GM12878 (cell line): ENCODE measurements around the gene HOXA2. TPM values are rescaled to one million over a fixed set of nuclear protein-coding genes. Genes with fewer than 3 reads are reported as not detected.

ENCODE experiments used
- ATAC-seq: fragments of 200-7000 bp; cut with Tn5 transposase; 3 replicates; pipeline ENCODE4 v1.9.1; 2020; ENCODE audit warnings: mild to moderate bottlenecking, moderate library complexity
- BruUV-seq: library from RNA; stranded (reverse); fragments of 400-500 nt; replicated peaks from 2 replicates; lab custom pipeline; 2021; lab: Mats Ljungman, UMichigan
- CTCF ChIA-PET: fragments of 300-600 bp; sonication (Branson Sonifier 250); formaldehyde crosslinking; extraction: SDS; loops from one replicate; lab custom pipeline; 2021; ENCODE audit warnings: inconsistent platforms; lab: Yijun Ruan, JAX
- POLR2A ChIA-PET: fragments of 350-600 bp; formaldehyde crosslinking; extraction: SDS; loops from one replicate; lab custom pipeline; 2021; ENCODE audit warnings: inconsistent platforms; lab: Charles Lee
- RAD21 ChIA-PET: fragments of 300-600 bp; sonication (Branson Sonifier 250); formaldehyde crosslinking; loops from one replicate; lab custom pipeline; 2023; ENCODE audit warnings: antibody characterized with exemption; ENCODE audit not compliant: unreplicated experiment; lab: Charles Lee
- SMC1A ChIA-PET: fragments of 300-600 bp; sonication (Branson Sonifier 250); formaldehyde crosslinking; loops from one replicate; lab custom pipeline; 2023; ENCODE audit not compliant: unreplicated experiment, uncharacterized antibody; lab: Charles Lee
- DNase-seq: peaks from one replicate; pipeline ENCODE4 v3.0.0-alpha.2; 2011; ENCODE audit warnings: low read depth, low spot score
- FAIRE-seq: peaks from 3 replicates; lab custom pipeline; 2011; peaks lifted over from hg19 to GRCh38; lab: Jason Lieb, UNC
- H2AFZ ChIP-seq: 2 replicates; pipeline ENCODE4 v1.6.0; 2011; ENCODE audit warnings: low read depth, low read length, control low read depth; ENCODE audit not compliant: control insufficient read depth
- H3K27ac ChIP-seq: 2 replicates; pipeline ENCODE4 v1.5.1; 2011; ENCODE audit warnings: control low read depth; ENCODE audit not compliant: control insufficient read depth, insufficient read depth
- H3K27me3 ChIP-seq, 2 experiments: replicated peaks in 1 of 2; 2 replicates each; pipeline versions ENCODE4 v1.6.0 to v1.6.1; 2011; ENCODE audit warnings: low read length in 1 of 2; ENCODE audit not compliant: control insufficient read depth in 2 of 2, insufficient read depth in 2 of 2
- H3K36me3 ChIP-seq, 2 experiments: 2 replicates each; pipeline ENCODE4 v1.5.1; 2011; ENCODE audit warnings: low read length in 1 of 2; ENCODE audit not compliant: control insufficient read depth in 2 of 2, insufficient read depth in 2 of 2
- H3K4me1 ChIP-seq: 2 replicates; pipeline ENCODE4 v1.6.1; 2011; ENCODE audit warnings: mild to moderate bottlenecking, low read length, moderate library complexity, mixed read lengths; ENCODE audit not compliant: control insufficient read depth, insufficient read depth
- H3K4me2 ChIP-seq: 2 replicates; pipeline ENCODE4 v1.6.0; 2011; ENCODE audit warnings: control low read depth; ENCODE audit not compliant: control insufficient read depth, insufficient read depth
- H3K4me3 ChIP-seq: fragments of 200-600 bp; sonication (generic); 2 replicates; pipeline ENCODE4 v1.5.1; 2016
- H3K79me2 ChIP-seq: 2 replicates; pipeline ENCODE4 v1.6.0; 2011; ENCODE audit warnings: low read length; ENCODE audit not compliant: control insufficient read depth, insufficient read depth
- H3K9ac ChIP-seq: 2 replicates; pipeline ENCODE4 v1.8.0; 2011; ENCODE audit warnings: low read length, control low read depth, mixed read lengths; ENCODE audit not compliant: control insufficient read depth, insufficient read depth
- H3K9me3 ChIP-seq: replicated peaks from 3 replicates; pipeline ENCODE4 v1.5.1; 2011; ENCODE audit warnings: mild to moderate bottlenecking, low read length; ENCODE audit not compliant: control insufficient read depth, insufficient read depth
- H4K20me1 ChIP-seq: 2 replicates; pipeline ENCODE4 v1.6.0; 2011; ENCODE audit not compliant: control insufficient read depth, insufficient read depth
- ATF2 ChIP-seq: IDR thresholded peaks from 2 replicates; pipeline ENCODE4 v1.6.1; 2012; ENCODE audit warnings: low read length, inconsistent platforms
- CBFB ChIP-seq: IDR thresholded peaks from 2 replicates; pipeline ENCODE4 v1.6.1; 2016; ENCODE audit warnings: antibody characterized with exemption, low read depth
- EED ChIP-seq: sonication (generic); IDR thresholded peaks from 2 replicates; pipeline ENCODE4 v1.6.1; 2016; ENCODE audit warnings: antibody characterized with exemption, low read depth
- EGR1 ChIP-seq, 2 experiments: IDR thresholded peaks; 1 replicate in 1 of 2; 2 replicates in 1 of 2; pipeline ENCODE4 v1.6.1; 2011 to 2012; ENCODE audit warnings: low read depth in 2 of 2, low read length in 2 of 2, borderline replicate concordance in 1 of 2, mild to moderate bottlenecking in 1 of 2, moderate library complexity in 1 of 2
- EP300 ChIP-seq, 2 experiments: fragments of 150-350 bp in 1 of 2; IDR thresholded peaks; 2 replicates each; pipeline ENCODE4 v1.6.1; 2011 to 2012; ENCODE audit warnings: low read depth in 2 of 2, low read length in 2 of 2, borderline replicate concordance in 1 of 2, improper control_type of control experiment in 1 of 2, inconsistent platforms in 1 of 2; ENCODE audit not compliant: control insufficient read depth in 1 of 2
- KAT2A ChIP-seq: conservative IDR thresholded peaks from 2 replicates; pipeline ENCODE4 v1.6.1; 2011; ENCODE audit warnings: low read depth, low read length; ENCODE audit not compliant: control insufficient read depth
- PBX3 ChIP-seq: IDR thresholded peaks from 2 replicates; pipeline ENCODE4 v1.6.1; 2011; ENCODE audit warnings: mild to moderate bottlenecking, low read depth, low read length, moderate library complexity; ENCODE audit not compliant: insufficient replicate concordance
- PML ChIP-seq: IDR thresholded peaks from 2 replicates; pipeline ENCODE4 v1.6.1; 2012; ENCODE audit warnings: low read length, inconsistent platforms
- POLR2AphosphoS5 ChIP-seq: IDR thresholded peaks from 2 replicates; pipeline ENCODE4 v1.6.1; 2011; ENCODE audit warnings: mild to moderate bottlenecking, low read length, inconsistent platforms
- PRDM15 ChIP-seq: fragments of 450-650 bp; formaldehyde crosslinking; IDR thresholded peaks from 2 replicates; pipeline ENCODE4 v1.4.0; 2020; ENCODE audit warnings: mild to moderate bottlenecking, moderate library complexity
- RUNX3 ChIP-seq: IDR thresholded peaks from 2 replicates; pipeline ENCODE4 v1.6.1; 2012; ENCODE audit warnings: low read length, inconsistent platforms
- SP1 ChIP-seq: IDR thresholded peaks from one replicate; pipeline ENCODE4 v1.6.1; 2011; ENCODE audit warnings: low read depth, low read length
- SUPT20H ChIP-seq: IDR thresholded peaks from 2 replicates; pipeline ENCODE4 v1.6.1; 2011; ENCODE audit warnings: low read depth, mild to moderate bottlenecking, low read length, moderate library complexity, borderline replicate concordance; ENCODE audit not compliant: control insufficient read depth
- TCF7 ChIP-seq: IDR thresholded peaks from 2 replicates; pipeline ENCODE4 v1.6.1; 2014; ENCODE audit warnings: antibody characterized with exemption, borderline replicate concordance
- WGBS: methylation state at CpG from one replicate; pipeline ENCODE4 v1.1.6; 2016; ENCODE audit warnings: low lambda C conversion rate; ENCODE audit not compliant: insufficient replicate concordance, insufficient coverage; ENCODE audit errors: missing lambda C conversion rate; 5-methylcytosine and 5-hydroxymethylcytosine counted together
- in situ Hi-C: fragments of 300-500 bp; cut with MboI; formaldehyde crosslinking; loops from 9 replicates; pipeline ENCODE4 v1.14.3; 2018; ENCODE audit warnings: mixed read lengths
- intact Hi-C: fragments of 100-400 bp; cut with micrococcal nuclease; formaldehyde crosslinking; loops from one replicate; pipeline ENCODE4 v1.14.2; 2022; ENCODE audit not compliant: unreplicated experiment
- polyA plus RNA-seq, 11 experiments: library from polyadenylated mRNA; depleted of rRNA in 4 of 11; unstranded in 6 of 11; stranded (reverse) in 5 of 11; fragments of >200 nt; fragmentation: Nextera tagmentation in 4 of 11; fragmentation: Illumina TruSeq in 1 of 11; extraction: Ambion mirVana in 4 of 11; extraction: Trizol in 1 of 11; gene quantifications; 1 replicate in 1 of 11; 2 replicates in 10 of 11; pipeline versions ENCODE4 v1.2.1 to v1.2.3, GENCODE V29; 2011 to 2016; ENCODE audit warnings: inconsistent platforms in 2 of 11, missing spikeins in 2 of 11, low read depth in 1 of 11
- total RNA-seq, 4 experiments: library from RNA; depleted of rRNA in 3 of 4; stranded (reverse); fragments of >200 nt in 3 of 4; fragmentation: Illumina TruSeq in 1 of 4; extraction: Trizol in 1 of 4; gene quantifications; 2 replicates each; pipeline versions ENCODE4 v1.2.1 to v1.2.3, GENCODE V29; 2013 to 2021
- TF ChIP-seq, protein P1 (sequence below): IDR thresholded peaks from 2 replicates; pipeline ENCODE4 v1.6.1; 2011; ENCODE audit warnings: borderline replicate concordance, low read depth, mild to moderate bottlenecking, moderate library complexity, low read length; ENCODE audit not compliant: insufficient read depth, poor library complexity, severe bottlenecking

Gene HOXA2
- total and polyA plus RNA-seq, 10 of the 15 experiments (the other 5 are each of a cell fraction or from before 2014, with no cell fraction given), result not detected

DNA sequence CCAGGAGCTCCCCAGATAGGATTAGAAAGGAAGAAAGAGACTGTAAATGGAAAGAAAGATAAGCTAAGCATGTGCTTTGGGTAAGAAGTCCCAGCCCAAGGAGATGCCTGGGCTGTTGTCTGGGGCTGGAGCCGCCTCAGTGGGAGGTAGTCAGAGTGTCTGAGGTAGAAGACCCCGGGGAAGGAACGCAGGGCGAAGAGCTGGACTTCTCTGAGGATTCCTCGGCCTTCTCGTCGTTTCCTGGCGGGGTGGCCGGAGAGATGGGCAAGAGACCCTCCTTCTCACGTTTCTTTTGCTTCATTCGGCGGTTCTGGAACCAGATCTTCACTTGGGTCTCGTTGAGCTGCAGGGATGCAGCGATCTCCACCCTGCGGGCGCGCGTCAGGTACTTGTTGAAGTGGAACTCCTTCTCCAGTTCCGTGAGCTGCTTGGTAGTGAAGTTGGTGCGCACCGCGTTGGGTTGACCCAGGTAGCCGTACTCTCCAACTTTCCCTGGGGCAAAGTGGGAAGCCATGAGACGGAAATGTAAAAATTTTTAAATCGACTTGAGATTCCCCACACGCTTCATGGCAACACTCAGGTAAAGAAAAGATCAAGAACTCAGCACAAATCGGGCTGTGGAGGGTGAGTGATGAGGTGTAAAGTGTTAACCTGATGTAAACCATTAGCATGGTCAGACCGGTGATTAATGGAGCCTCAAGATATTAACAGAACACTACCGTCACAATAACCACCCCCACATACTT lies 8.0 kb downstream of the HOXA2 start:
- no TSS peak for BruUV-seq
- Histone ChIP-seq H3K9ac (no peak overlapping the region), H3K9me3 (no peaks in the 10 kb centered on the region), H3K4me2 (no peak overlapping the region), H3K27ac (no peak overlapping the region), H3K4me3 (no peak overlapping the region), H4K20me1 (no peaks in the 10 kb centered on the region), H3K36me3 (no peaks in the 10 kb centered on the region), H3K79me2 (no peaks in the 10 kb centered on the region), H3K27me3 (peaks cover 0 to 10% of the 10 kb centered on the region in 2 experiments; a peak in 3 of 4 replicates), H2AFZ (no peak overlapping the region), H3K4me1 (peaks cover 6% of the 10 kb centered on the region)
- WGBS, result 89% methylated on average over 28 of the region's 29 CpGs
- ChIA-PET CTCF (interaction anchor here (0.9 to 3.4 kb wide), 5 partner anchors 11 to 241 kb away, joined by 3 to 18 read pairs (median 3); no protein-coding TSS in a partner anchor), RAD21 (interaction anchor here (1.3 to 3.7 kb wide), 2 partner anchors 11 to 20 kb away, joined by 3 to 24 read pairs; no protein-coding TSS in a partner anchor), SMC1A (interaction anchor here (0.9 to 7.9 kb wide), 3 partner anchors 12 to 744 kb away, joined by 3 to 110 read pairs (median 4); no protein-coding TSS in a partner anchor), POLR2A (interaction anchor here (0.6 to 1.4 kb wide), 5 partner anchors 9 to 344 kb away, joined by 3 to 5 read pairs (median 4); partner anchors contain the start of gene SKAP2)
- no peak for FAIRE-seq
- in situ Hi-C loops (no loop called here), intact Hi-C loops (no loop called here)
- TF ChIP-seq CBFB (no peak), SP1 (no peak), KAT2A (no peak), RUNX3 (no peak), EED (no peak), EGR1 (IDR thresholded peaks at IDR 0.05; ENCODE audit: borderline replicate concordance in 1 of 2, low read depth in 2 of 2, low read length in 2 of 2) (no peak), TCF7 (no peak), SUPT20H (no peak), PRDM15 (CRISPR knock-in tag) (no peak), EP300 (IDR thresholded peaks at IDR 0.05; ENCODE audit: borderline replicate concordance in 1 of 2, control insufficient read depth in 1 of 2, low read depth in 2 of 2, low read length in 2 of 2) (no peak), PML (no peak), PBX3 (no peak), ATF2 (no peak), POLR2AphosphoS5 (no peak)
- TF ChIP-seq, protein P1, sequence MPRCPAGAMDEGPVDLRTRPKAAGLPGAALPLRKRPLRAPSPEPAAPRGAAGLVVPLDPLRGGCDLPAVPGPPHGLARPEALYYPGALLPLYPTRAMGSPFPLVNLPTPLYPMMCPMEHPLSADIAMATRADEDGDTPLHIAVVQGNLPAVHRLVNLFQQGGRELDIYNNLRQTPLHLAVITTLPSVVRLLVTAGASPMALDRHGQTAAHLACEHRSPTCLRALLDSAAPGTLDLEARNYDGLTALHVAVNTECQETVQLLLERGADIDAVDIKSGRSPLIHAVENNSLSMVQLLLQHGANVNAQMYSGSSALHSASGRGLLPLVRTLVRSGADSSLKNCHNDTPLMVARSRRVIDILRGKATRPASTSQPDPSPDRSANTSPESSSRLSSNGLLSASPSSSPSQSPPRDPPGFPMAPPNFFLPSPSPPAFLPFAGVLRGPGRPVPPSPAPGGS, result no peak
- no peak for ATAC-seq
- no peak for DNase-seq
